Measurements from ENCODE around the gene RASSF5. TPM values are rescaled to one million over a fixed set of nuclear protein-coding genes. Genes with fewer than 3 reads are reported as not detected.

RASSF5 gene
- total RNA-seq, 1 experiment from 2014 or later: 1.3 TPM

DNA sequence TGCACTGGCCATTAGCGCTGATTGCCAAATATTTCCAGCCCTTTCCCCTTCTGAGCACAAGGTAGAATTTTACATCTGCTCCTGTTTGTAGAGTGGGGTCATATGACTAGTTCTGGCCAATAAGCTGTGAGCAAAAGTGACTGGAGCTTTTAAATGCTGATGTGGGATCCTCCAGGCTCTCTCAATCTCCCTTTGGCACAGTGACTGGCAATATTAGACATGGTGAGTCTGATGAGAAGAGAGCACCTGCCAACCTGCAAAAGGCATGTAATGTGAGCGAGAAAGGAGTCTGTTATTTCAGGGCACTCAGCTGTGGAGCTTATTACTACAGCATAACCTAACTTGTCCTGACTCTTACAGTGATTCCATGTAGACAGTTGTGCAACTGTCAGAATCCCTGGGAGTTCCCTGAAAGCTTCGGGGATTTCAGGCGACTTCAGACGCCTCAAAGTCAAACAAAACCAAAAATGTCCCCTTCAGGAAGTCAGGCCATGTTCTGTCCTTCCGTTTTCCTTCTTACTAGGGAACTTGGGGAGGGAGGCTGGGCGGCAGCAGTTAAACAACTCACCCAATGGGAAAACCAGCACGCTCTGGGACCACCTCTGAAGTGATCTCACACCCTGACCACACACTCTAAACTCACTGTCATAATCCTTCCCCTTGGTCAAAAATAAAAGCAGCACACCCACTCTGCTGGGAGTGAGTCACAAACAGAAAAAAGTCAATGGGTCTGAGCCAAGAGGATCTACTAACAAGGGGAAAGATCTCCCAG, 3.6 kb upstream of the RASSF5 start:
- Histone ChIP-seq H3K9me3 (no peaks in the 10 kb centered on the region), H3K4me3 (no peak overlapping the region), H3K27me3 (no peaks in the 10 kb centered on the region), H3K36me3 (no peaks in the 10 kb centered on the region; the same call in 1 of the 2 replicates)
- peak; percentile 91 for DNase-seq

DNA sequence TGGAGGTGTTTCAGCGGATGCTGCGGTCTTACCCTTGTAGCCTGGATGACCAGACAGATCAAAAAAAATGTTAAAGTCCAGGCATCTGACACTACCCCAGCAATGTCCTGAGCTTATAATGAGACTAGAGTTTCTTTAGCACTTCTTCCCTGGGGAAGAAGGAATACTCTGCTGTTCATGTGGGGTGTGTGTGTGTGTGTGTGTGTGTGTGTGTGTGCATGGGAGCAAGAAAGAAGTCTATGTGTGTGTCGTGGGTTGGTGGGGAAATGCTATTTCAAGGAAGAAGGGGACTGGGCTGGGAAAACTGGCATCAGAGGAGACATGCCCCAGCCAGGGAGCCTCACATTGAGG, 3.0 kb upstream of the RASSF5 start:
- no peaks in the 10 kb centered on the region for H3K27me3 ChIP-seq
- no peaks in the 10 kb centered on the region; the same call in 1 of the 2 replicates for H3K36me3 ChIP-seq
- no peaks in the 10 kb centered on the region for H3K9me3 ChIP-seq
- DNase-seq: no peak
- no peak overlapping the region for H3K4me3 ChIP-seq

DNA sequence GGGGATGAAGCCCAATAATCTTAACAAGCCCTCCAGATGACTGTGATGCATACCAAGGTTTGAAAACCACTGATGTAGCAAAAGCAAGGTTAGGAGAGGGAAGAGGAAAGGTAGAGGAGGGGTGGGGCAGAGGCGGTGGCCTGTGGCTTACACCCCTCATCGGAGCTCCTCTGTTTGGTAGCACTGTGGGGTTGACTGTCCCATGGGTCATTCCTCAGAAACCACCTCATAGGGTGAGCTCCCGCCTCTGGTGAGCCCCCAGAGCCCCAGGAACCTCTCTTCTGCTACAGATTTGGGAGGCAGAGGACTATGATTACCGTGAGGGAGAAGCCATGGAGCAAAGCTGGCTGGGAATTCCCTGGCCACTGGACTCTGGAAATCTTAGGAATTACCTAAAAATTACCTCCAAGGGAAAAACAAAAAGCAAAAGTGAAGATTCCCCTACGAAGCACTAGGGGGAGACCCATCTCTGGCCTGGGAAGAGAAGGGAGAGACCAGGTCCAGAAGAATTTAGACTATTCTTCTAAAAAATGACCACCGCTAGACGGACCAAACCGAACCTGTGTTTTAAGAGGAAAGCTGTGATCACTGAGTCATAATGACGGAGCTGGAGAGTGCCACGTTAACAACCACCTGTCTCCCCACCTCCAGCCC, 1.5 kb upstream of the RASSF5 start:
- H3K9me3 ChIP-seq: no peaks in the 10 kb centered on the region
- no peak for DNase-seq

DNA sequence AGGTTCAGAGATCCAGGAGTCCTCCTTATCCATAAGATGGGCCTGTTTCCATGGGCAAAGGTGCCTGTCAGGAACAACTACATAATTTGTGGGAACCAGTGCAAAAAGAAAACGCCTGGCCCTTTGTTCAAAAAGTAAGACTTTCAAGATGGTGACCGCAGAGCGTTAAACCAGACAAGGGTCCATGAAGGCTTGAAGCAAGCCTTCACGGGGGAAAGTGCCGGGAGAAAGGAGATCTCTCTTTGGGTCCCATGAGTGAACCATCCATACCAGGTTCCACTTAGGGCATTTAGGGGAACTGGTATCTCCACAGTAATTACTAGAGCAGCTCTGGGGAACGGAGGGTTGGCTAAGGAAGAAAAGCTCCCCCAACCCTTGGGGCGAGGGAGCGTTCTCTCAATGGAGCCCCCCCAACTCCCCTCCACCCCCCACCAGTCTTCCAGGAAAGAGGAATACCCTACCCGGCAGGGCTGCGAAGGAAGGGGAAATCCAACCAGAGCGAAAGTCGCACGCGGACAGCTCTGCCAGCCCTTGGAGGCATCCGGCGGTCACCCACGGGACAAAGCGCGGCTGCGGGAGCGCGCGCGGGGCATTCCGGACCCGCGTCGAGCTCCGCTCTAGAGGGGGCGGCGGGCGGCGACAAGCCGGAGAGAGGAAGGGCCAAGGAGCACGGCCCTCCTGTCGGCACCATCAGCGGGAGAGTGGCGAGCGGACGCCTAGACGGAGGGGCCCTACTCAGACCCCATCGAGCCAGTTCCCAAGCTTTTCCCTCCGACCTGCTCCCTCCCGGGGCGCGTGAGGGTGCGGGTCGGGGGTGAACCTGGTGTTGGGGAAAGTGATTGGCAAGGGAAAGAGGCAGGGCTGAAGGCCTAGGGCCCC, 687 bp upstream of the RASSF5 start:
- DNase-seq: no peak
- no peaks in the 10 kb centered on the region; the same call in 1 of the 2 replicates for H3K36me3 ChIP-seq

More for the DNA sequence above, 1.5 kb upstream of the RASSF5 start:
- no peaks in the 10 kb centered on the region for H3K27me3 ChIP-seq
- H3K36me3 ChIP-seq: no peaks in the 10 kb centered on the region; the same call in 1 of the 2 replicates
- H3K4me3 ChIP-seq: no peak overlapping the region

DNA sequence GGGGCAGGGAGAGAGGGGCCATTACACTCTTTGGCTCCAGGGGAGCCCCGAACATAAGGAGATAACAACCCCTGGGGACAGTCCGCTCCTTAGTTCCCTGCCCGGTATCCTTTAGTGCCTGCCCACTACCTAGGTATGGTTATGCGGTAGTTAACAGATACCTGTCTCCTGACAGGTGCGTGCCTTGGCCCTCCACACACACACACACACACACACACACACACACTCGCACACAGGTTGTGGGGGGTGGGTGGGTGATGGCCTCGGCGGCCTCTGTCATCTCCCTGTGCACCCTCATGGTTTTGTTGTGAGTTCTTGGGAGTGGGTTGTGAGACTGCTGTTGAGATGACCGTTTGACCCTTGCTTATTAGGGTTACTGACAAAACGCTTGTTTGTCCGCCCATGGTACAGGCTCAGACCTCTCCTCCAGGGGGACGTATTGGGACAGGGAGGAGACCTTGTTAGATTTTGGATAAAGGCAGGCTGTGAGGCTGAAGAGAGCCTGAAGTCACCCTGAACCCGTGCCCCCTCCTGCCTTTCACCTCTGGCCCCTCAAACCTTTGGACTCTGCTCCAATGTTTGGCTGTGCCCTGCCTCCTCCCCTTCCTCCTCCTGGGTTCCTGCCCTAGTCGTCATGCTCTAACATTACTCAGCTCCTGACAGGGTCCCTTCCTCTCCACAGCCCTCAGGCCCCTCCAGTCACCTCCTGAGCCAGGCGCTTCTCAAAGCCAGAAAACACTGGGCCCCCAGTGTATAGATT, 979 bp downstream of the RASSF5 start:
- DNase-seq: no peak
- H3K9me3 ChIP-seq: no peaks in the 10 kb centered on the region
- H3K36me3 ChIP-seq: no peaks in the 10 kb centered on the region; the same call in 1 of the 2 replicates
- H3K4me3 ChIP-seq: no peak overlapping the region
- no peaks in the 10 kb centered on the region for H3K27me3 ChIP-seq

More for the DNA sequence above, 687 bp upstream of the RASSF5 start:
- peak overlapping the region; percentile 51 for H3K4me3 ChIP-seq
- H3K27me3 ChIP-seq: no peaks in the 10 kb centered on the region
- no peaks in the 10 kb centered on the region for H3K9me3 ChIP-seq

DNA sequence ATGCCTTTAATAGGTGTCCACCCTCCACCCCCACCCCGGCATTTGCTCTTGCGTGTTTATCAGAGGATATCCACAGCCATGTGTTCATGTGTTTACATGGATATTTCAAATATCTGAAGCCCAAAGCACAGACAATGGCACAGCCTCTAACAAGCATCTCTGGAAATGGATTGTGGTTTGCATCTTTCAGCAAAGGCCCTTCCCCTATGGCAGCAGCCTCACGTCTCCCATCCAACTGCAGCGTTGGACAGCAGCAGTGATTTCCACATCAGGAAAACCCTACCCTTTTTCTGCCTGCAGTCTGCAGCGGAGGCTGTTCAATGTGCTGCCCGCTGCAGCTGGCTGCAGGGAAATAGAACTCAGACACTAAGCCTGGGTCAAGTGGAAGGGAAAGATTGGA, 1.6 kb downstream of the RASSF5 start:
- Histone ChIP-seq H3K9me3 (no peaks in the 10 kb centered on the region), H3K27me3 (no peaks in the 10 kb centered on the region), H3K4me3 (no peak overlapping the region), H3K36me3 (no peaks in the 10 kb centered on the region; the same call in 1 of the 2 replicates)
- DNase-seq: no peak

DNA sequence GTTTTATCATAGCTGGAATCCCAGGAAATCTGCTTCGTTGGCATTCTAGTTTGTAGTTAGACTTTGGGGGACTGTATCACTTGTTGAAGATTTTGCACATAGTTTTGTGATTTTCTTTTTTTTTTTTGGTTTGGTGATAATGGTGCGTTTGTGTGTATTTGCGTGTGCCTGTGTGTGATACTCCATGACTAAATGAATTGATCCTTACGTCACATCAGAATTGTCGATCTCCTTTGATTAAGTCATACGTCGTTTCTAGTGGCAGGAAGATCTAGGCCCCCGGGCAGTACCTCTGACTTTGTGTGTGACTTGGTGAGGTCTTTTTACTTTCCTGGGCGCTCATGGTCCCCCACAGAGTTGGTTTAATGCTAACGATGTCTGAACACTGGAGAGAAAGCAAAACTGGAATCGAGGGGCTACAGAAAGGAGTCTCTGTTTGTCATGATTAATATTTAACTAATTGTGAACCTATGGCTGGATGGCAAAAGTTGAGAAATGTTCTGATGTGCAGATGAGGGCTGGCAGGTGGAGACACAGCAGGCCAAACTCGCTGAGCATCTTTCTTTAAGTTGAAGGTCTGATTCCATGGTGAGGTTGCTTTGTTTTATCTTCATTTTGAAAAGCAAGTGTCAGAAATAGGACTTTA, 2.4 kb downstream of the RASSF5 start:
- Histone ChIP-seq H3K4me3 (no peak overlapping the region), H3K36me3 (no peaks in the 10 kb centered on the region; the same call in 1 of the 2 replicates), H3K9me3 (no peaks in the 10 kb centered on the region), H3K27me3 (no peaks in the 10 kb centered on the region)
- DNase-seq: no peak

DNA sequence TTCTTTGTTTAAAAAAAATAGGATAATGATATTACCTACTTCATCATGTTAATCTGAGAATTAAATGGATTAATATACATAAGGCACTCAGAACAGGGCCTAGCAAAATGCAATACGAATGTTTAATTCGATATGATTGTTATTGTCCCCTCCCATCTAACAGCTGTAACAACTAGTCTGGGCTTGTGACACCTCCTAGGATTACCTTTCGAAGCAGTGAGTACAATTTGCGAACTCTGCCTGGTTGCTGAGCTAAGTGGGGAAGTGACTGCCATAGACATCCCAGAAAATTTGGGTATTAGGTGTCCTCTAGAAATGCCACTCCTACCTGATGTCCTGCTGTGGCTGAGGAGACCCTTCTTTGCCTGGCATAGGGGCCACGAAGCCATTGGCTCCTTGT, 3.0 kb downstream of the RASSF5 start:
- Histone ChIP-seq H3K36me3 (no peaks in the 10 kb centered on the region; the same call in 1 of the 2 replicates), H3K9me3 (no peaks in the 10 kb centered on the region), H3K4me3 (no peak overlapping the region), H3K27me3 (no peaks in the 10 kb centered on the region)
- no peak for DNase-seq

DNA sequence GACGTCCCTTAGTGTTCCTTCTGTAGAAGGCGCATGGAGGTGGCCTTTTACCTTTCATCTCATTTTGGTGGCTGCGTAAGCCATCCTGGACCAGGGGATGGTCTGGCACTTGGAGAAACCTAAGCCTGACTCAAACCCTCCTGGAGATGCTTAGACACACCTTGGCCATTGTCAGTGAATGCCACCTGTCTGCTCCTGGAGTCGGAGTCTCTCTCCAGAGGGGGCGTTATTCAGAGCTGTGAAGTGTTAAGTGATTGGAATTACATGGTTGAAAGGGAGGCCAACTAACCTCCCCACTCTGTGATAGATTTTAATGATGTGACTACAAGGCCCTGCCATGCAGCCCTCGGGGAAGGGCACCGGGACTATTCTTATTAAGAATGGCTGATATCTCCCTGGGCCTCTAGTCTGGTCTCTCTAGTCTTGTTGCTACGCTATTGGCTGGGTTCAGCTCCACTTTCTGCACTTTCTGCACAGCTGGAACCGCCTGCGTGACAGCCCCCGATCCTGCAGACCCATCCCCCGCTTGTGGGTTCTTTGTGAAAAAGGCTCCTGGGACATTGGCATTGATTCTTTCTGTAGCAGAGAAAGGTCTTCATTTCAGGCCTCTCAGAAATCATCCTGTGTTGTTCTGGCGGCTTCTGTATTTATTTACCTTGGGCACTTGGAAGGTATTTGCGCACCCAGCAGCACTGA, 4.2 kb downstream of the RASSF5 start:
- no peaks in the 10 kb centered on the region for H3K9me3 ChIP-seq
- H3K36me3 ChIP-seq: no peaks in the 10 kb centered on the region
- no peak overlapping the region for H3K4me3 ChIP-seq
- no peaks in the 10 kb centered on the region for H3K27me3 ChIP-seq
- DNase-seq: no peak

DNA sequence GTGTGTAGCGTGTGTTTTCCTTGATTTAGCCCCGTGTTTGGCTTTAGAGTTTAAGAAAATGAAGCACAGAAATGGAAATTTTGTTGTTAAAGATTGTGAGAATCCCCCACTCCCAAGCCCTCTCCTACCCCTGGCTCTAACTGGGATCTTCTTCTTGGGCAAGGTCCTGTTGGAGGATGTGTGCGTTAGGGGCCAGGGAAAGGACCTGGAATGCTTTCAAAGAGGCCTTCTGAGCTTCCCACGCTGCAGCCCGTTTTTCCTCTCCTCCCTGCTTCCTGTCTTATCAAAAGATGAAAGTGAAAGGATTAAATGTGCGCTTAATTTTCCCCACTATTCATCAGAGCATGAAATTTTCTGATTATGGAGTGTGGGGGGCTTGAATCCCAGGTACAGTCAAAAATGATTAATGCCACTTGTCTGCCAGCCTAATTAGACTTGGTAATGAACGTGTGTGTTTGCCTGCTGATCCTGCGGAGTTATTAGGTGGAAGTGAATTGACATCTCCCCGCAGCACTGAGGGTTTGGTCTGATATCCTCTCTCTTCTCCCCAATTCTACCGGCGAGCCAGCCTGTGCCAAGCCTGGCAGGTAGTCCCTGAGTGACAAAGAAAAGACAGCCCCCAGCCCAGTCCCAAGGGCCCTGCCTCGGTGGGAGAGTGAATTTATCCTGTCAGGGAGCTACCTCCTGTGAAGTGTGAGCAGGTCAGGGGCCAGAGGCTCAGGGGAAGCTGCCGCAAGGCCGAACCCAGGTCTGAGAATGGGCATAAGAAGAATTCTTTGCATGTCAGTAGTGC, 4.9 kb downstream of the RASSF5 start:
- Histone ChIP-seq H3K9me3 (no peaks in the 10 kb centered on the region), H3K4me3 (no peak overlapping the region), H3K27me3 (no peaks in the 10 kb centered on the region), H3K36me3 (no peaks in the 10 kb centered on the region)
- no peak for DNase-seq

DNA sequence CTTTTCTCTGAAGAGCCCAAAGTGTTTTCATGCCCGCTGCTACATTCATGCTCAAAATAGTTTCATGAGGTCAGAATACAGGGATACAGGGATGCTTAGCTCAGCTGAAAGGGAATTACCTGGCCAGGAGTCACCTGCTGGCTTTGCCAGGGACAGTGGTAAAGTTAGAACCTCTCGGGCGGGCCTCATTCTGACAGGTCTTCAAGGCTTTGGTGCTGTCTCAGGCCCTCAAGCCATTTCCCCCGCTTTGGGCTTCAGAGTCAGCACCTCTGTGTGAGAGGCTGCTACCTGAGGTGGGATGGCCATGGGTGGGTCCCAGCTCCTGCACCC, 5.5 kb downstream of the RASSF5 start:
- Histone ChIP-seq H3K36me3 (no peaks in the 10 kb centered on the region), H3K9me3 (no peaks in the 10 kb centered on the region), H3K4me3 (no peak overlapping the region), H3K27me3 (no peaks in the 10 kb centered on the region)
- no peak for DNase-seq

DNA sequence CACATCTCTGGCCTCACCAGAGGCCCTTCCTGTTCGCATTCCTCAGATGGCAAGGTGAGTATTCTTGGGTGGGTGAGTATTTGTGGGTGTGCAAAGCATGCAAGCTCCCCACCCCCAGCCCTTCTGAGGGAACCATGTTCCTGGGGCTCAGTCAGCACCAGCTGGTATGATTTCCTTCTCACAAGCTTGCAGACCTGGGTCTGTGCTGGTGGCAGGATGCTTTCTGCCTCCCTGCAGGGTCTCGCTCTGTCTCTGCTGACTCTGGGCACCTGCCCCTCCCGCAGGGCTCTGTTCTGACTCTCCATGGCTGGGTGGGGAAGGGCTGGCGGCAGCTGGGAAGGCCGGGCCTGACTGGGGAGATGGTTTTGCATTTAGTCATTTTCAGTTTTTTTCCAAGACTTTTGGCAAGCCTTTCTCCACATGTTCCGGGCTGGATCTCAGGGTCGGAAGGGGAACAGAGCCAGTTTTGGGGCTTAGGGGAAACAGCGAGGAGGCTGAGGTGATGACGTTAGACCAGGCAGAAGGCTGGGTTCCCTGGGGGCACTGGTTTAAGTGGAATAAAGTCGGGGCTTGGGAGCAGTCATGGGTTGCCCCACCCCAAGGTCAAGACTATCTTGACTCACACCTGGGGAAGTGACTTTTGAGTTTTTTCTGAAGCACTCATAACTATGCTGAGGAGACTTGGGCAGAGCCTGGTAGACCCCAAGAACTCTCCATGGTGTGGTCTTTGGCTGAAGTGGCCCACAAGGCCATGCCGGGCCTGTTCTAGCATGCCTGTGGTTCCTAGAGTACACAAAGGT, 6.2 kb downstream of the RASSF5 start:
- Histone ChIP-seq H3K9me3 (no peaks in the 10 kb centered on the region), H3K36me3 (no peaks in the 10 kb centered on the region), H3K27me3 (no peaks in the 10 kb centered on the region), H3K4me3 (no peak overlapping the region)
- DNase-seq: peak; percentile 94

DNA sequence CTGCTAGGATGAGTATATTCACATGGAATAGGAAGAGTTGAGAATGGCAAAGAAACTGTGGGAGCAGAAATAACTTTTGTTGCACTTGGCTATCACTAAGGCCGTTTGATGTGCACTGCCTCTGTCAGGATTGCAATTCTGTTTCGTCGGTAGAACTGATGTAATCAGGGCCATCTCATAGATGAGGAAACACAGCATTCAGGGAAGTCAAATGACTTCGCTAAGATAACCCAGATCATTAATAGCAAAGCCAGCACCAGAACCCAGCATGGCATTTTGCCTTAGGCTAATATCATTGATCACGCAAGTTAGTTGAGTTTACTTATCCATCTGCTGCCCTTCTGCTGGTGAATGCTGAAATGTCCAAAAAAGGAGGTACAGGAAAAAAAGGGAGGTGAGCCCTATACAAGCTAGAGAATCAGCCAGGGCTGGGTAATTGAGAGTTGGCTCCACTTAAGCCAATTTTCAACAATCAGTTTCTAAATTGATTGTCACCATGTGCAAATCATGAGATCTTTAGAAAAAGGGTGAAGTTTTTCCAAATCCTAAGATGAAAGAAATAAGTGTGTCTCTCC, 7.6 kb downstream of the RASSF5 start:
- DNase-seq: no peak
- no peaks in the 10 kb centered on the region for H3K9me3 ChIP-seq
- H3K36me3 ChIP-seq: no peaks in the 10 kb centered on the region
- H3K27me3 ChIP-seq: no peaks in the 10 kb centered on the region
- H3K4me3 ChIP-seq: no peak overlapping the region

DNA sequence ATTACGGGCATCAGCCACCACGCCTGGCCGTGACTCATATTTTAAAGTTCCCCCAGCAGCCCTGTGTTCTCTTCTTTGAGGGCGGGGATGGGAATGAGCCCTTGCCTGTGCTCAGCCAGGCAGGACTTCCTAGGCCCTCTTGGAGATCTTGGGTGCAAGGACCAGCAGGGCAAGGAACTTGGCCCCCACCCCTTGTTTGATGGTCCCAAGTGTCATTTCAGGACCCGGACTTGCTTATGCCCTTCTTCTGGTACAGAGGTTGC, 9.3 kb downstream of the RASSF5 start:
- no peaks in the 10 kb centered on the region for H3K36me3 ChIP-seq
- no peak overlapping the region for H3K4me3 ChIP-seq
- DNase-seq: no peak
- H3K9me3 ChIP-seq: no peaks in the 10 kb centered on the region
- no peaks in the 10 kb centered on the region for H3K27me3 ChIP-seq

Data from MG63 (cell line).